Gastroesophageal sphincter (tissue), 3 donors: ENCODE data around the gene C3orf80.

ENCODE experiments used
- CTCF ChIP-seq, 4 experiments: fragments of 200-600 bp in 2 of 4; fragments of 450-650 bp in 2 of 4; sonication (generic) in 1 of 4; IDR thresholded peaks; one replicate each; pipeline ENCODE4 v1.5.1; 2017 to 2019; ENCODE audit warnings: antibody characterized with exemption in 4 of 4, mild to moderate bottlenecking in 2 of 4, moderate library complexity in 2 of 4
- EP300 ChIP-seq: sonication (generic); formaldehyde crosslinking; IDR thresholded peaks from one replicate; pipeline ENCODE4 v1.6.1; 2017; ENCODE audit warnings: antibody characterized with exemption, mild to moderate bottlenecking
- POLR2A ChIP-seq, 2 donors: fragments of 450-650 bp; IDR thresholded peaks; one replicate each; pipeline ENCODE4 v1.6.1; 2017; ENCODE audit warnings: antibody characterized with exemption in 2 of 2, mild to moderate bottlenecking in 2 of 2, moderate library complexity in 1 of 2
- POLR2AphosphoS5 ChIP-seq: sonication (generic); formaldehyde crosslinking; IDR thresholded peaks from one replicate; pipeline ENCODE4 v1.6.1; 2017; ENCODE audit warnings: antibody characterized with exemption

DNA sequence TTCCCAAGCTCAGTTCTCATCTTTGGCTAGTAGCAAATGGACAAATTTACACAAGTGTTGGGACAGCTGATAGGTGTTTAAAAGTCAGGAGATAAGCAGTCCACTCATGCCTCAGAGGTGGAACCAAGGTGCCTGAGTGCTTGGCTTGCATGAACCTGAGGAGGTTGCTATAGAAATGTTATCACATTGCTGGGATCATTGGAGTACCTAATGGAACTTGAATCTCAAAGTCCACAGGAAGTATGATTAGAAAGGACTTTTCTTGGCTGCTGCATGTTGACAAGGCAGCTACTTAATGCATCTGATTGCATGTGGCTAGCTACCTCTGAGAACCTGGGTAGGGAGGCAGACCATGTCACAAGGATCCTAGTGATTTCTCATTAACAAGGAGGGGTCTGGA is 39.5 kb upstream of the C3orf80 start:
- TF ChIP-seq CTCF (IDR thresholded peaks at IDR 0.05) (no peak), EP300 (no peak), POLR2A (IDR thresholded peaks at IDR 0.05) (no peak), POLR2AphosphoS5 (no peak)
